K562 (cell line): ENCODE results near the gene MLX. TPM values are rescaled to one million over a fixed set of nuclear protein-coding genes. Genes with fewer than 3 reads are reported as not detected.
A peak's percentile ranks its signal among the peaks of the same experiment; 100 is the strongest.

Experiments
- GABPB2 ChIP-seq: fragments of 250-450 bp; sonication (Bioruptor Pico); conservative IDR thresholded peaks from 2 replicates; pipeline ENCODE4 v1.5.1; 2021; ENCODE audit warnings: mild to moderate bottlenecking
- NR2C1 ChIP-seq, 2 experiments: fragments of 450-650 bp; IDR thresholded peaks; 2 replicates each; pipeline ENCODE4 v1.6.1; 2017; ENCODE audit warnings: mild to moderate bottlenecking in 2 of 2, antibody characterized with exemption in 1 of 2, inconsistent platforms in 1 of 2, missing compliant biosample characterization in 1 of 2, missing genetic modification characterization in 1 of 2
- RAD51 ChIP-seq: fragments of 450-650 bp; IDR thresholded peaks from 2 replicates; pipeline ENCODE4 v1.7.1; 2016; ENCODE audit warnings: low read depth, mild to moderate bottlenecking, borderline replicate concordance
- TCF7 ChIP-seq: sonication (generic); IDR thresholded peaks from 2 replicates; pipeline ENCODE4 v1.6.1; 2016; ENCODE audit warnings: antibody characterized with exemption, borderline replicate concordance
- THRAP3 ChIP-seq: fragments of 450-650 bp; IDR thresholded peaks from 2 replicates; pipeline ENCODE4 v1.6.1; 2016; ENCODE audit warnings: mild to moderate bottlenecking, inconsistent platforms, borderline replicate concordance
- ZBTB34 ChIP-seq: fragments of 250-450 bp; sonication (Bioruptor Pico); IDR thresholded peaks from 2 replicates; pipeline ENCODE4 v1.8.0; 2021; ENCODE audit warnings: mild to moderate bottlenecking, moderate library complexity
- polyA plus RNA-seq, 8 experiments: library from polyadenylated mRNA; depleted of rRNA in 4 of 8; stranded (reverse) in 5 of 8; unstranded in 3 of 8; fragments of >200 nt; fragmentation: Nextera tagmentation in 2 of 8; fragmentation: Illumina TruSeq in 1 of 8; extraction: Ambion mirVana in 2 of 8; extraction: Trizol in 1 of 8; gene quantifications; 2 replicates each; pipeline versions ENCODE4 v1.2.1 to v1.2.3, GENCODE V29; 2011 to 2014; ENCODE audit warnings: inconsistent platforms in 1 of 8, missing spikeins in 1 of 8
- total RNA-seq, 7 experiments: library from RNA; depleted of rRNA in 6 of 7; stranded (reverse); fragments of >200 nt in 6 of 7; fragmentation: Illumina TruSeq in 2 of 7; extraction: Trizol in 2 of 7; gene quantifications; 2 replicates each; pipeline versions ENCODE4 v1.2.1 to v1.2.3, GENCODE V29; 2011 to 2021; ENCODE audit warnings: low replicate concordance in 1 of 7
- TF ChIP-seq, protein P1 (sequence below), 2 experiments: fragments of 450-650 bp in 1 of 2; sonication (generic) in 1 of 2; formaldehyde crosslinking; conservative IDR thresholded peaks; 2 replicates each; pipeline versions ENCODE4 v1.4.0 to v1.8.1; 2020 to 2022; ENCODE audit warnings: mild to moderate bottlenecking in 1 of 2, missing genetic modification reagents in 1 of 2
- TF ChIP-seq, protein P2 (sequence below): fragments of 250-450 bp; sonication (Bioruptor Pico); IDR thresholded peaks from 2 replicates; pipeline ENCODE4 v1.4.0; 2020
- TF ChIP-seq, protein P3 (sequence below), 2 experiments: fragments of 200-800 bp in 1 of 2; sonication (Bioruptor generic) in 1 of 2; sonication (generic) in 1 of 2; formaldehyde crosslinking in 1 of 2; IDR thresholded peaks in 1 of 2; conservative IDR thresholded peaks in 1 of 2; 2 replicates each; pipeline versions ENCODE4 v1.5.0 to v1.6.1; 2016 to 2020; ENCODE audit warnings: missing compliant biosample characterization in 1 of 2, missing genetic modification characterization in 1 of 2, missing genetic modification reagents in 1 of 2
- TF ChIP-seq, protein P4 (sequence below): fragments of 150-350 bp; conservative IDR thresholded peaks from 2 replicates; pipeline ENCODE4 v1.6.1; 2014; ENCODE audit warnings: low read length
- TF ChIP-seq, protein P5 (sequence below): fragments of 450-650 bp; formaldehyde crosslinking; IDR thresholded peaks from 2 replicates; pipeline ENCODE4 v1.4.0; 2020; ENCODE audit warnings: mild to moderate bottlenecking

Gene MLX
- total and polyA plus RNA-seq, 9 of the 15 experiments (the other 6 are each of a cell fraction or from before 2014, with no cell fraction given) = 42.9 to 100 (median 58.9) TPM

DNA sequence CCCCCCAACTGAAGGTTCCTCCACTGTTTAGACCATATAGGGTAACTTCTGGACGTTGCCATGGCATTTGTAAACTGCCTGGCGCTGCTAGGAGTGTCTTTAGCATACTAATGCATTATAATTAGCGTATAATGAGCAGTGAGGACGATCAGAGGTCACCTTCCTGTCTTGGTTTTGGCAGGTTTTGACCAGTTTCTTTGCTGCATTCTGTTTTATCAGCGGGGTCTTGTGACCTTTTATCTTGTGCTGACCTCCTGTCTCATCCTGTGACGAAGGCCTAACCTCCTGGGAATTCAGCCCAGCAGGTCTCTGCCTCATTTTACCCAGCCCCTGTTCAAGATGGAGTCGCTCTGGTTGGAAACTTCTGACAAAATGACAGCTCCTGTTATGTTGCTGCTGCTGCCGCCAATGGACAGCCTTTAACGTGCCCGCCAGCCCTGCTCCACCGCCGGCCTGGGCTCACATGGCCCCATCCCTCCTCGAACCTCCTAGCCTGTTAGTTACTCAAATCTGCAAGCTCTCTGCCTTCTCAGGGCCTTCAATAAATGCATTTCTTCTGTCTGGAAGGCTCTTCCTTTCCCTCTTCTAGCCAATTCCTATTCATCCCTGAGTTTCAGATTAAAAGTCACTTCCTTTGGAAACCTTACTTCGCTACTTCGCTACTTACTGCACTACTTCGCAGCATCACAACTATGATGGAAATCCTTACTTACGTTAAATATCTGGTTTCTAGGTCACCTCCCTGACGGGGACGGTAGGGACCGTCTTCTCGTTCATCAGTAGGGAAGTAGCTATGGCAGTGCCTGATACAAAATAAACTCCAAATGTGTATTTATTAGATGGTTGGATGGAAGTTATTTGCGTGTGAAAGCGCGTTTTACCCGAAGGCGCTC, 31.5 kb upstream of the MLX start (continued):
- TF ChIP-seq, protein P1, sequence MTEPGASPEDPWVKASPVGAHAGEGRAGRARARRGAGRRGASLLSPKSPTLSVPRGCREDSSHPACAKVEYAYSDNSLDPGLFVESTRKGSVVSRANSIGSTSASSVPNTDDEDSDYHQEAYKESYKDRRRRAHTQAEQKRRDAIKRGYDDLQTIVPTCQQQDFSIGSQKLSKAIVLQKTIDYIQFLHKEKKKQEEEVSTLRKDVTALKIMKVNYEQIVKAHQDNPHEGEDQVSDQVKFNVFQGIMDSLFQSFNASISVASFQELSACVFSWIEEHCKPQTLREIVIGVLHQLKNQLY (CRISPR knock-in tag; conservative IDR thresholded peaks at IDR 0.05) = no peak
- TF ChIP-seq ZBTB34 (CRISPR knock-in tag) = peak; percentile 80
- no peak for TF ChIP-seq TCF7
- TF ChIP-seq NR2C1 (IDR thresholded peaks at IDR 0.05) = no peak; the same call in 1 of the 2 replicates
- peak; percentile 93 for TF ChIP-seq NR2C1 (tag; IDR thresholded peaks at IDR 0.05)
- TF ChIP-seq, protein P2, sequence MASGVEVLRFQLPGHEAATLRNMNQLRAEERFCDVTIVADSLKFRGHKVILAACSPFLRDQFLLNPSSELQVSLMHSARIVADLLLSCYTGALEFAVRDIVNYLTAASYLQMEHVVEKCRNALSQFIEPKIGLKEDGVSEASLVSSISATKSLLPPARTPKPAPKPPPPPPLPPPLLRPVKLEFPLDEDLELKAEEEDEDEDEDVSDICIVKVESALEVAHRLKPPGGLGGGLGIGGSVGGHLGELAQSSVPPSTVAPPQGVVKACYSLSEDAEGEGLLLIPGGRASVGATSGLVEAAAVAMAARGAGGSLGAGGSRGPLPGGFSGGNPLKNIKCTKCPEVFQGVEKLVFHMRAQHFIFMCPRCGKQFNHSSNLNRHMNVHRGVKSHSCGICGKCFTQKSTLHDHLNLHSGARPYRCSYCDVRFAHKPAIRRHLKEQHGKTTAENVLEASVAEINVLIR (CRISPR knock-in tag) = peak; percentile 89
- no peak for TF ChIP-seq GABPB2 (CRISPR knock-in tag)
- no peak for TF ChIP-seq RAD51
- TF ChIP-seq, protein P3, sequence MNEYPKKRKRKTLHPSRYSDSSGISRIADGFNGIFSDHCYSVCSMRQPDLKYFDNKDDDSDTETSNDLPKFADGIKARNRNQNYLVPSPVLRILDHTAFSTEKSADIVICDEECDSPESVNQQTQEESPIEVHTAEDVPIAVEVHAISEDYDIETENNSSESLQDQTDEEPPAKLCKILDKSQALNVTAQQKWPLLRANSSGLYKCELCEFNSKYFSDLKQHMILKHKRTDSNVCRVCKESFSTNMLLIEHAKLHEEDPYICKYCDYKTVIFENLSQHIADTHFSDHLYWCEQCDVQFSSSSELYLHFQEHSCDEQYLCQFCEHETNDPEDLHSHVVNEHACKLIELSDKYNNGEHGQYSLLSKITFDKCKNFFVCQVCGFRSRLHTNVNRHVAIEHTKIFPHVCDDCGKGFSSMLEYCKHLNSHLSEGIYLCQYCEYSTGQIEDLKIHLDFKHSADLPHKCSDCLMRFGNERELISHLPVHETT (CRISPR knock-in tag; conservative IDR thresholded peaks at IDR 0.05 in 1 of 2, IDR thresholded peaks at IDR 0.05 in 1 of 2) = peak in 1 of 2 experiments; percentile 96; a peak in 2 of 4 replicates
- TF ChIP-seq, protein P4, sequence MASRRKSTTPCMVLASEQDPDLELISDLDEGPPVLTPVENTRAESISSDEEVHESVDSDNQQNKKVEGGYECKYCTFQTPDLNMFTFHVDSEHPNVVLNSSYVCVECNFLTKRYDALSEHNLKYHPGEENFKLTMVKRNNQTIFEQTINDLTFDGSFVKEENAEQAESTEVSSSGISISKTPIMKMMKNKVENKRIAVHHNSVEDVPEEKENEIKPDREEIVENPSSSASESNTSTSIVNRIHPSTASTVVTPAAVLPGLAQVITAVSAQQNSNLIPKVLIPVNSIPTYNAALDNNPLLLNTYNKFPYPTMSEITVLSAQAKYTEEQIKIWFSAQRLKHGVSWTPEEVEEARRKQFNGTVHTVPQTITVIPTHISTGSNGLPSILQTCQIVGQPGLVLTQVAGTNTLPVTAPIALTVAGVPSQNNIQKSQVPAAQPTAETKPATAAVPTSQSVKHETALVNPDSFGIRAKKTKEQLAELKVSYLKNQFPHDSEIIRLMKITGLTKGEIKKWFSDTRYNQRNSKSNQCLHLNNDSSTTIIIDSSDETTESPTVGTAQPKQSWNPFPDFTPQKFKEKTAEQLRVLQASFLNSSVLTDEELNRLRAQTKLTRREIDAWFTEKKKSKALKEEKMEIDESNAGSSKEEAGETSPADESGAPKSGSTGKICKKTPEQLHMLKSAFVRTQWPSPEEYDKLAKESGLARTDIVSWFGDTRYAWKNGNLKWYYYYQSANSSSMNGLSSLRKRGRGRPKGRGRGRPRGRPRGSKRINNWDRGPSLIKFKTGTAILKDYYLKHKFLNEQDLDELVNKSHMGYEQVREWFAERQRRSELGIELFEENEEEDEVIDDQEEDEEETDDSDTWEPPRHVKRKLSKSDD = no peak
- TF ChIP-seq, protein P5, sequence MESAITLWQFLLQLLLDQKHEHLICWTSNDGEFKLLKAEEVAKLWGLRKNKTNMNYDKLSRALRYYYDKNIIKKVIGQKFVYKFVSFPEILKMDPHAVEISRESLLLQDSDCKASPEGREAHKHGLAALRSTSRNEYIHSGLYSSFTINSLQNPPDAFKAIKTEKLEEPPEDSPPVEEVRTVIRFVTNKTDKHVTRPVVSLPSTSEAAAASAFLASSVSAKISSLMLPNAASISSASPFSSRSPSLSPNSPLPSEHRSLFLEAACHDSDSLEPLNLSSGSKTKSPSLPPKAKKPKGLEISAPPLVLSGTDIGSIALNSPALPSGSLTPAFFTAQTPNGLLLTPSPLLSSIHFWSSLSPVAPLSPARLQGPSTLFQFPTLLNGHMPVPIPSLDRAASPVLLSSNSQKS = 0 out of 2 replicates have a peak, but pooled peaks have one; percentile 33
- TF ChIP-seq THRAP3 = peak; percentile 59; the same call in 1 of the 2 replicates
